Spleen (tissue), 7 donors: ENCODE results near the gene ZBP1.

ENCODE experiments used
- POLR2A ChIP-seq, 3 donors: fragments of 450-650 bp; IDR thresholded peaks; one replicate each; pipeline ENCODE4 v1.5.1; 2017; ENCODE audit warnings: antibody characterized with exemption in 3 of 3, mild to moderate bottlenecking in 1 of 3
- POLR2AphosphoS5 ChIP-seq, 3 donors: sonication (generic); formaldehyde crosslinking; IDR thresholded peaks; one replicate each; pipeline ENCODE4 v1.5.1; 2017; ENCODE audit warnings: antibody characterized with exemption in 3 of 3
- TF ChIP-seq, protein P1 (sequence below), 11 experiments: fragments of 200-600 bp in 7 of 11; fragments of 450-650 bp in 4 of 11; sonication (generic) in 4 of 11; IDR thresholded peaks in 8 of 11; conservative IDR thresholded peaks in 3 of 11; 1 replicate in 7 of 11; 2 replicates in 4 of 11; pipeline versions ENCODE4 v1.4.0 to v1.8.0; 2016 to 2021; ENCODE audit warnings: antibody characterized with exemption in 11 of 11, inconsistent platforms in 4 of 11, mild to moderate bottlenecking in 1 of 11
- donor health status: DM: no; HTN: no; CAD: no; lungs with moderate emphysema.
- donor health status: DM: no; HTN: no; CAD: no.
- donor health status: DM: no; HTN: no; CAD: no.

DNA sequence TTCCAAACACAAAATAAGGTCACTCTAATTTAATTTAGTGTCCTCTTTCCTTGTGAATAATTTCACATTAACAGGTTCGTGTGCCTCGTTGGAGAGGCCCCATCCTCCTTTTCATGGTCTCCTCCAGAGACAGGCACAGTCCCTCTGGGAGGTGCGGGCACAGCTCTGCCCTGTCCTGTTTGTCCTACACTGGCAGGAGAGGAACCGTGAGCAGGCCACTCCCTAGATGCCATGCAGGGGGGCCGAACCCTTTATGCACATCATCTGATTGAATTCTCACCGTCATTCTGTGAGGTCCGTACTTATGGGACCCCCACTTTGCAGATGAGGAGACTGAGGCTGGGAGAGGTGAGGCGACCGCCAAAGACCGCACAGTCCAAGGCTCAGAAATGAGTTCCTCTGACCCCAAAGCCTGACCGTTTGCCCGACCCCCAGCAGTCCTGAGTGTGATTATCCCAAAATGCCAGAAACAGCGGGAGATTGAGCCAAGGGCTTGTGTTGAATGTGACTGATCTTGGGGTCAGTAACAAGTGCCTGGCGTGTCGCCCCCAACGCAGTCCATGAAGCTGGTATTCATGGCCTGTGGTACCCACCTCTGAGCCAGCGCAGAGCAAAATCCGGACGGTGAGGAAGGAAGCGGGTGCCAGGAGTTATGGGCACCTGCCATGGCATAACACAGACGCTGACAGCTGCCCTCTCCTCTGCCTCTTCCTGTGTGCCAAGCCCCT lies 46.0 kb upstream of the ZBP1 start:
- TF ChIP-seq POLR2A (IDR thresholded peaks at IDR 0.05) (no peak), POLR2AphosphoS5 (IDR thresholded peaks at IDR 0.05) (no peak)
- TF ChIP-seq, protein P1, sequence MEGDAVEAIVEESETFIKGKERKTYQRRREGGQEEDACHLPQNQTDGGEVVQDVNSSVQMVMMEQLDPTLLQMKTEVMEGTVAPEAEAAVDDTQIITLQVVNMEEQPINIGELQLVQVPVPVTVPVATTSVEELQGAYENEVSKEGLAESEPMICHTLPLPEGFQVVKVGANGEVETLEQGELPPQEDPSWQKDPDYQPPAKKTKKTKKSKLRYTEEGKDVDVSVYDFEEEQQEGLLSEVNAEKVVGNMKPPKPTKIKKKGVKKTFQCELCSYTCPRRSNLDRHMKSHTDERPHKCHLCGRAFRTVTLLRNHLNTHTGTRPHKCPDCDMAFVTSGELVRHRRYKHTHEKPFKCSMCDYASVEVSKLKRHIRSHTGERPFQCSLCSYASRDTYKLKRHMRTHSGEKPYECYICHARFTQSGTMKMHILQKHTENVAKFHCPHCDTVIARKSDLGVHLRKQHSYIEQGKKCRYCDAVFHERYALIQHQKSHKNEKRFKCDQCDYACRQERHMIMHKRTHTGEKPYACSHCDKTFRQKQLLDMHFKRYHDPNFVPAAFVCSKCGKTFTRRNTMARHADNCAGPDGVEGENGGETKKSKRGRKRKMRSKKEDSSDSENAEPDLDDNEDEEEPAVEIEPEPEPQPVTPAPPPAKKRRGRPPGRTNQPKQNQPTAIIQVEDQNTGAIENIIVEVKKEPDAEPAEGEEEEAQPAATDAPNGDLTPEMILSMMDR (IDR thresholded peaks at IDR 0.05 in 8 of 11, conservative IDR thresholded peaks at IDR 0.05 in 3 of 11): no peak
